Measurements from ENCODE around the gene HLA-DRA. TPM values are rescaled to one million over a fixed set of nuclear protein-coding genes. Genes with fewer than 3 reads are reported as not detected.
"Not testable (repeated sequence)": the region's sequence is repeated elsewhere in the genome, so short reads cannot be mapped to it uniquely, and the experiment has no call there.

Gene HLA-DRA
- total RNA-seq, 1 experiment from 2014 or later, result 283 TPM

DNA sequence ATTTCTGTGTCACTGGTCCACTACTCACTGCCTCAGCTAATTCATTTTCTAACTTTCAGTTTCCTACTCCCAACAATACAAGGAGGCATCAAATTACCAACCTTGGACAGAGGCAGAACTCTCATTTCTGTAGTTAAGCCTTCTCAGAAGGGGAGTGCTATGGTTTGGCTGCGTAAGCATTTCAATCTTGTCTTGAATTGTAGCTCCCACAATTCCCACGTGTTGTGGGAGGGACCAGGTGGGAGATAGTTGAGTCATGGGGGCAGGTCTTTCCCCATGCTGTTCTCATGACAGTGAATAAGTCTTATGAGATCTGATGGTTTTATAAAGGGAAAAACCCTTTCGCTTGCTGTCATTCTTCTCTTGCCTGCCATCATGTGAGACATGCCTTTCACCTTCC lies 22.9 kb downstream of the HLA-DRA start:
- Mint-ChIP-seq H3K9me3 (ENCODE audit: low read depth, unreplicated experiment) (peaks cover 10% of the 10 kb centered on the region), H3K4me3 (ENCODE audit: low read depth, unreplicated experiment) (no peak overlapping the region)

GRCh38 chr6:32467743-32468503 lies 28.2 kb downstream of the HLA-DRA start:
- H3K36me3 Mint-ChIP-seq (ENCODE audit: insufficient read depth, unreplicated experiment); H3K9me3 Mint-ChIP-seq (ENCODE audit: low read depth, unreplicated experiment); H3K4me1 Mint-ChIP-seq (ENCODE audit: low read depth, unreplicated experiment); intact Hi-C loops (cut with micrococcal nuclease; ENCODE audit: unreplicated experiment); BruUV-seq (replicated peaks); DNase-seq; H3K4me3 Mint-ChIP-seq (ENCODE audit: low read depth, unreplicated experiment); CTCF ChIA-PET; H3K27ac Mint-ChIP-seq (ENCODE audit: unreplicated experiment): not testable (repeated sequence)
- H3K27me3 Mint-ChIP-seq (ENCODE audit: unreplicated experiment), result peaks cover 46% of the 10 kb centered on the region

More for the DNA sequence above, 22.9 kb downstream of the HLA-DRA start:
- TF ChIP-seq CTCF (IDR thresholded peaks at IDR 0.05; ENCODE audit: unreplicated experiment), result no peak
- BruUV-seq (replicated peaks), result no TSS peak
- CTCF ChIA-PET, result interaction anchor here (1.6 kb wide), 1 partner anchor 229 kb away, joined by 5 read pairs; no protein-coding TSS in a partner anchor
- peaks cover 53% of the 10 kb centered on the region for H3K27me3 Mint-ChIP-seq (ENCODE audit: unreplicated experiment)
- DNase-seq, result no peak
- intact Hi-C loops (cut with micrococcal nuclease; ENCODE audit: unreplicated experiment), result no loop called here
- H3K36me3 Mint-ChIP-seq (ENCODE audit: insufficient read depth, unreplicated experiment), result no peaks in the 10 kb centered on the region
- no peaks in the 10 kb centered on the region for H3K4me1 Mint-ChIP-seq (ENCODE audit: low read depth, unreplicated experiment)
- H3K27ac Mint-ChIP-seq (ENCODE audit: unreplicated experiment), result no peak overlapping the region

DNA sequence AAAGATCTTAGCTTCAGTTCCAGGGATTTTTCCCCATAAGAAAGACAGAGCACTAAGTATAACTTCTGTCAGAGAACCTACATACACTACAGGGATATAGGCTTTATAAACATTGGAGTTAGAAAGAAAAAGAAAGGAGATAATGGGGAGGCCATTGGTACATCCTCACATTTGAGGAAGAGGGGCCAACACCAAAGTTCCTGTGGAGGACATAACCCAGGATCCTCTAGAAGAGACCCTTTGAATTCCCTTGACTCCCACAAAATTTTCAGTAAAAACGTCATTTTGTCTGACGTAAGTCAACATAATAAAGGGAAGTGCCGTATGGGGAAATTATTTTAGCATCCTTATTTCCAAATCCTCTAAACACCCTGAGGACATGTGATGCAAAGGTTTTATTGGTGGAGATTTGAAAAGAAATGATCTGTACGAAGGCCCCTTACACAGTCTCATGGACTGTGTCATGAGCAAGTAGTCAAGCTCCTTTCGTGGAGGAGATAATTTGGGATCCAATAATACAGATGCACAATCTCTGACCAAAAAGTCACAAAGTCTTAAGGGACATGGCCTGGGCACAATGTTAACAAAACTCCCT lies 33.2 kb downstream of the HLA-DRA start:
- DNase-seq, result no peak
- H3K9me3 Mint-ChIP-seq (ENCODE audit: low read depth, unreplicated experiment), result no peaks in the 10 kb centered on the region
- CTCF ChIA-PET, result no interaction called here
- intact Hi-C loops (cut with micrococcal nuclease; ENCODE audit: unreplicated experiment), result loop anchor here (2.0 kb wide), 1 partner anchor 56 kb away; no protein-coding TSS in a partner anchor
- TF ChIP-seq CTCF (IDR thresholded peaks at IDR 0.05; ENCODE audit: unreplicated experiment), result no peak
- TSS peak; percentile 99 for BruUV-seq (replicated peaks)
- peaks cover 5% of the 10 kb centered on the region for H3K36me3 Mint-ChIP-seq (ENCODE audit: insufficient read depth, unreplicated experiment)
- peaks cover 65% of the 10 kb centered on the region for H3K27me3 Mint-ChIP-seq (ENCODE audit: unreplicated experiment)
- peaks cover 7% of the 10 kb centered on the region for H3K4me1 Mint-ChIP-seq (ENCODE audit: low read depth, unreplicated experiment)
- no peak overlapping the region for H3K4me3 Mint-ChIP-seq (ENCODE audit: low read depth, unreplicated experiment)
- no peak overlapping the region for H3K27ac Mint-ChIP-seq (ENCODE audit: unreplicated experiment)

- H3K4me1 Mint-ChIP-seq (ENCODE audit: low read depth, unreplicated experiment); H3K4me3 Mint-ChIP-seq (ENCODE audit: low read depth, unreplicated experiment); H3K9me3 Mint-ChIP-seq (ENCODE audit: low read depth, unreplicated experiment); H3K36me3 Mint-ChIP-seq (ENCODE audit: insufficient read depth, unreplicated experiment); CTCF ChIA-PET: not testable (repeated sequence)
- peak overlapping the region; percentile 78 for H3K27ac Mint-ChIP-seq (ENCODE audit: unreplicated experiment)
- intact Hi-C loops (cut with micrococcal nuclease; ENCODE audit: unreplicated experiment), result loop anchor here (2.0 kb wide), 1 partner anchor 55 kb away; no protein-coding TSS in a partner anchor
- BruUV-seq (replicated peaks), result TSS peak; percentile 65
- peak; percentile 65 for DNase-seq
- peaks cover 73% of the 10 kb centered on the region for H3K27me3 Mint-ChIP-seq (ENCODE audit: unreplicated experiment)
Measured at GRCh38 chr6:32473376-32474348, 34.0 kb downstream of the HLA-DRA start.
